Non-pigmented ciliary epithelial cell (primary cell): ENCODE measurements around the gene HDAC4.

Source experiments
- DNase-seq: peaks from one replicate; pipeline ENCODE4 v3.0.0-alpha.2; 2010; ENCODE audit warnings: low read depth

Gene HDAC4

DNA sequence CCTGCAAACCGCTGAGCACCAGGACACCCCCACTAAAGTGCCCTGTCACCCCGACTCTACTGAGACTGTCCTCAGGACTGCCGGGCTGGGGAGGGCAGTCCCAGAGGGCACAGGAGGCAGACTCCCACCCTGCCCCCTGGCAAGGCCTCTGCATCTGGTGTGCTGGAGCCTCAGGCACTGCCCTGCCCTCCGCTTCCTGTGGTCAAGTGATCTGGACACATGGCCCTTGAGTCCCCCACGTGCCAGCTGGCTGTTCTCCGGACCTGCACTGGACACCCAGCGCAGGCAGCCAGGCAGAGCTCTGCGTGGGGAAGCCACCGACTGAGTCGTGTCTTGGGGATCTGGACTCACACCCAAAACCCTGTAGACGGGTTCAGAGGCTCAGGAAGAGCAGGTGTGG lies 335.3 kb downstream of the HDAC4 start:
- no peak for DNase-seq

DNA sequence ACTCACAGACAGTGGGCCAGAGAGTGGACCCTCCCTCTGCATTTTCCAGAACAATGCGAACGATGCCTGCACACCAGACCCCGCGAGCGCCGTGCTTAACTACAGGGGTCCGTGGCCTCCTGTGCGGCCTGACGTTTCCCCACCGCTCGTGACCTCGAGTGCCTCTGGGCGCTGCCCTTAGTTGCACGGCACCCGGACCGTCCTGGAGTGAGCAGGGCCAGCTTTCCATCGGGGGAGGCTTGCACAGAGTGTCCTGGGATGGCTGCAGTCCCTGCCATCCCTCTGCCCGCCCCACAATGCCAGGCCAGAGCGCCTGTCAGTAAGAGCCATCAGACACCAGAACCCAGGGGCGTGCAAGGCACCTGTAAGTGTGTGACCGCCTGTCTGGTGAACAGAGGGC lies 335.9 kb downstream of the HDAC4 start:
- DNase-seq: no peak

DNA sequence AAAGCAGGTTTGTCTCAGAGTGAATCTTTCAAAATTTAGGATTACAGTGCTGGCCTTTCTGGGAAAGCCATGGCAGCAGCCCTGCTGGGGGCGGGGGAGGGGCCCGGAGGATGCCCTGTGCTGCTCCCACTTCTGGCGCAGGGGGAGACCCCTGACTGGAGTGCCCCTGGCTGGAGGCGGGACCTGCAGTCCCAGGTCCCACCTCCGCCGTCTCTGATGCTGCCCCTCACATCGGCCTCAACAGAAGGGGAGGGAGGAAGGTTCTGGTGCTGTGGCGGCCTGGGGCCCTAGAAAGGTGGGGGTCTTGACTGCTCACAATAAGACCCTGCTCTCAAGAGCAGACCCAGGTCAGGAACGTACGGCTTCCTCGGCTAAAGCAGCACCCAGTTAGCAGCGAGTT lies 336.6 kb downstream of the HDAC4 start:
- DNase-seq: no peak

DNA sequence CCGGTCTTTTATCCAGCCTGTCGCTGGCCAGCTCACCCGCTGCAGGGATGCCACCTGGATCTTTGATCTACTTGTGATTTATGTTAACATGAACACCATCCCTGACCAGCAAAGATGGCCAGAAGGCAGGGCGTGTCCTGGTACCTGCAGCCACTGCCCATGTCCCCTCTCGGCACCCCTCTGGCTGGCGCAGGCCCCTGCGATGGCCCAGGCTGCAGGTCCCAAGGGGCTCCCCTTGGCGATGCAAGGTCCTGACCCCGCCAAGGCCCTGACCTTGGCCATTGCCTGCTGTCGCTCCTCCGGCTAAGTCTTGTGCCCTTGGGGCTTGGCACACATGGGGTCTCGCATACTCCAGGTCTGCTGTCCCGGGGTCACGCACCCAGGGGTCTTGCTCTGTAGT lies 338.1 kb downstream of the HDAC4 start:
- DNase-seq: no peak

DNA sequence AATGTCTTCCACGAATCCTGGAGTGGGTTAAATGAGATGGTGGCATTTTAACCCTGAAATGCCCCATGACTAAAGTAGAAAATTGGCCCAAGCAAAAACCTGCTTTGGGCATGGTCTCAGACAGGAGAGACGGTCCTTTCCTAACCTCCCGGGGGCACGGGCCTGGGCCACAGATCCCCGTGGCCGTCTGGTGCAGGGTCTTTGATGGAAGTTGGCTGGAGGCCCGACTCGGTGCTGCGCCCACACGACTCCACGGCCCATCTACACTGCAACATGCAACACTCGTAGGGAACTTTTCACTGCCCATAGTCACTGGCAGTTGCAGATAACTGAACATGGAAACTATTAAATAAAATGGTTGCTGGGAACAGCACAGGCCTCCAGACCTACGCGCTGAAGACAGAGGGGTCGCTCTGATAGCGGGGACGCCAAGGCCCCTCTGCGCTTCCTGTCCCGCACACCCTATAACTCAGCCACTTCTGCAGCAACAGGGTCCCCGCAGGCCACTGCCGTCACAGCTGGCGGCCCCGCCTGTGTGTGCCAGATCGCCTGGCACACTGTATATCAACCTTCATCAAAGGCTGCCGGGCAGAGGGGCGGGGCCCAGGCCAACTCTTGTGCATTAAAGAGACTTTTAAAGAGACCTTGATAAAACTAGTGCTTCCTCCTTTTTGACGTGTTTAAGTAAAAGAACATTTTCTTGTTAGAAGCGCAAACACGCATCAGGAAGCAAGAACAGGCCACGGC lies 338.8 kb downstream of the HDAC4 start:
- no peak for DNase-seq

DNA sequence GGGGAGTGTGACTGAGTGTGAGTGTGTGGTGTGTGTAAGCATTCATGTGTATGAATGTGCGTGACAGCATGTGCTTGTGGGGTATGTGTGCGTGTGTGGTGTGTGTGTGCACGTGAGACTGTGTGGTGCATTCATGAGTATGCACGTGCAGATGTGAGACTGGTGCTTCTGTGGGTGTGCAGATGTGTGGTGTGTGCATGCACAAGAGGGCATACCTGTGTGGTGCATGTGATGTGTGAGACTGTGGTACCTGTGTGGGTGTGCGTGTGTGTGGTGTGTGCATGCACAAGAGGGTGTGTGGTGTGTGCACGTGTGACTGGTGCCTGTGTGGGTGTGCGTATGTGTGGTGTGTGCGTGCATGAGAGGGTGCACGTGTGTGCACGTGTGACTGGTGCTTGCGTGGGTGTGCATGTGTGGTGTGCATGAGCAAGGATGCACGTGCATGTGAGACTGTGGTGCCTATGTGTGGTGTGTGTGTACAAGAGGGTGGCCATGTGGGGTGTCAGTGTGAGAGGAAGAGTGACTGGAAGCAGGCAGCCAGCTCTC lies 339.6 kb downstream of the HDAC4 start:
- DNase-seq: no peak

DNA sequence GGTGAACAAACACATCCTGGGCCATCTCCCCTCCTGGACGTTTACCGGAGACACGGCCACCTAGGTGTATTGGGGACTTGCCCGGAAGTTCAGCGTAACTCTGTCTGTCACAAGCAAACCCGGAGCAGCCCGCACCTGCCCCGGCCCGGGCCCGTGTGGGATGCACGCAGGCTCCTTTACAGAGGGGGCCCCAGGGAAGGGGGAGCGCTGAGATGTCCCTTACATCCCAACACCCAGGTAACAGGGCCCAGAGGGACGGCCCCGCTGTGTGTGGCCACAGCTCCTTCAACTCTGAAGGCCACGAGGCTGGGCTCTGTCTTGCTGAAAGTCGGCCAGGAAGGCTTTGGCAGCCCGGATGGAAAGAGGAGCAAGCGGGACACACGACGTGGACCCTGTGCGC lies 340.1 kb downstream of the HDAC4 start:
- DNase-seq: no peak

DNA sequence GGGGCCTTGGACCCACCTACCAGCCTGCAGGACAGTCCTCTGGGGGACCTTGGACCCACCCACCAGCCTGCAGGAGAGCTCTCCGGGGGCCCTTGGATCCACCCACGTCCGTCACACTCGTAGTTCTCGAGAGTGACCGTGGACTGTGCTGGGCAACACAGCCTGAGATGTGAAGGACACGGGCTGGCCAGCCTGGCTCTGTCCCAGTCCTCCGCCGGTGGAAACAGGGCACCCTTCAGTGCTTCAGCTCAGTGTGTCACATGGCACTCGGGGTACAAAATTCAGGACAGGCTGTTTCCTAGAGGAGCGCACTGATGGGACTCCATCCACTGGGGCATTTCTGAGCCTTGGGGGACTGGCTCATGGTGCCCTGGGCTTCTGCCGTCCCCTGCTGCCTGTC lies 341.0 kb downstream of the HDAC4 start:
- DNase-seq: no peak

DNA sequence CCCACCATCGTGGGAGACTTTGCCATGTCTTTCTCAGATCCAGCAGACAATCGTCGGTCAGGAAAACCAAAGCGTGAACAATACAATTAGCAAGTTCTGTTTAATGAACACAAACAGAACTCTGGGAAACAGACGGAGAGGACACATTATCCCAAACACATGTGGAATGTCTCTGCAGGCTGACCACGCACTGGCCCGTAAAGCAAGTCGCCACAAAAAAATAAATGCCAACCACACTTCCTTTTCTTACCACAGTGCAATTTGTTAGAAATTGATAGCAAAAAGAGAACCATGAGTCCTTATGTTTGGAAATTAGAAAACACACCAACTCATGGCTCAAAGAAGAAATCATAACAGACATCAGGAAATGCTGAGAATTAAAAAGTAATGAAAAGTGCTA lies 342.1 kb downstream of the HDAC4 start:
- DNase-seq: no peak

DNA sequence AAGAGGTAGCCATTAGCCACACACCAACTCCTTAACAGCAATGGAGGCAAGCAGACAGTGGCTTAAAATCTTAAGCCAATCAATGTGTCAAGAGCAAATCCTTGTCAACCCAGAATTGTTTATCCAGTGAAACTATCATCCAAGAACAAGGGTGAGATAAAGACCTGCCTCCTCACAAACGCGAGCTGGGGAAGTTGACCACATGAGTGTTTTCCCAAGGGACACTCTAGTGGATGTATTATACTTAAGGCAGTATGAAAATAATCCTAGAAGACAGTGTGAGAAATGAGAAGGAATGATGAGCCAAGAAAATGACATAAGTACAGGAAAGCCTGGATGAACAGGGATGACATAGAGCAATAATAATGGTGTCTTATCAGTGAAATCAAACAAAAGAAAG lies 343.3 kb downstream of the HDAC4 start:
- DNase-seq: no peak

DNA sequence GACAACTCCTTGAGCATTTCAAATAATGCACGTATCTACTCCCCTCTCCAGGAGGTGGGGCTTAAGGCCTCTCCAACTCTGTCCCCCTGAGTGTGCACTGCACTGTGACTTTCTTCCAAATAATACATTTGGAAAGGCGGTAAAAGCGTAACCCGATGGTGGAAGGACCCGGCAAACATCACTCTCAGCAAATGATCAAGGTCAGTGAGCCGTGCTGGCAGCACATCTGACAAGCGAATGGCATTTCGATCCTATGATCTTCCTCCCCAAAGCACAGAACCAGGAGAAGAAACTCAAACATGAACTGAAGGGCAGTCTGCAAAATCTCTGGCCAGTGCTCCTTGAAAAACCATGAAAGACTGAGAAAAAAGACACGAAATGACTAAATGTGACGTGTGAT lies 344.2 kb downstream of the HDAC4 start:
- DNase-seq: no peak

DNA sequence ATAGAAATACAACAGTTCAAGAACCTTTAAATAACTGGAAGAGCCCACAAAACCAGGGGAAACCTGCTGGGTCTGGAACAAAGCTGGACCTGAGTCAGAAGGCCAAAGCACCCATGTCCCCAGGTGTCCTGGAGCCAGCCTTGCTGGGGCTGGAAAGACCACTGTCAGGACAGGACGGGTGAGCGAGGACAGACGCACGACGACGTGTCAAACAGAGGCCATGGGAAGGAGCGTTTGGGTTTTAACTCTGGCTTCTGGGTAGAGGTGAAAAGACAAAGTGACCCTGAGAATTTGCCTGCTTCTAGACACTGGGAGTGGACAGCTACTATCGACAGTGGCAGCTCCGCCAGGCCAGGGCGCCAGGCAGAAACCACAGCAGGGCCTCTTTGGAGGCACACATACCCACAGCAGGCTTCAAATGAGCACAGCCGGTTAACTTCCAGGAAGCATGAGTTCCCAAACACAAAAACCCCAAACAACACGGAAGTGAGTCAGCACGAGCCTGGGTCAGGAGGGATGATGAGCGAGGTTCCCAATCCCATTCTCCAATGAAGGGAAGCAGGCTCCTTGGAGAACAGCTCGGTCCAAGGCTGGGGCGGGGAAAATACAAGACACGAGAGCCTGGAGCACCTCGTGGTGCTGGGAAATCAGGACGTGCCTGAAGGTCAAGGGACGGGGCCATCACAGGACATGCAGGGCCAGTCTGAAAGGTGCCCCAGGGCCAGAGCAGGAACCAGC lies 344.9 kb downstream of the HDAC4 start:
- no peak for DNase-seq

DNA sequence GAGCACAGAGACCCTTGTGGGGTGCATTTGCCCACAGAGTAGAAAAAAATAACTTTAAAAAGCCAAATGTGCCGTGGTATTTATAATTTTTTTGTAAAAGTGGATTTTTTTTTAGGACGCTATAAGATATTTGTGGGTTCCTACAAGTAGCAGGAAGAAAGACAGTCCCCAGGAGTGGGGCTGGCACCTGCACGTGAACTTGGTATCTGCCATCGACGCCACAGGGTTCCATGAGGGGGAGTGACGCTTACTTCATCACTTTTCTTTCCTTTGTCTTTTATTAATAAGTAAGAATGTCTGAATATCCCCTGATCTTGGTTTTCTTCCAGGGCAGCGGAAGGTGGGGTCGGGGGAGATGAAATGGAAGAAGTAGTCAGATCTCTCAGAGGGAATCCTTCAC lies 345.9 kb downstream of the HDAC4 start:
- no peak for DNase-seq

DNA sequence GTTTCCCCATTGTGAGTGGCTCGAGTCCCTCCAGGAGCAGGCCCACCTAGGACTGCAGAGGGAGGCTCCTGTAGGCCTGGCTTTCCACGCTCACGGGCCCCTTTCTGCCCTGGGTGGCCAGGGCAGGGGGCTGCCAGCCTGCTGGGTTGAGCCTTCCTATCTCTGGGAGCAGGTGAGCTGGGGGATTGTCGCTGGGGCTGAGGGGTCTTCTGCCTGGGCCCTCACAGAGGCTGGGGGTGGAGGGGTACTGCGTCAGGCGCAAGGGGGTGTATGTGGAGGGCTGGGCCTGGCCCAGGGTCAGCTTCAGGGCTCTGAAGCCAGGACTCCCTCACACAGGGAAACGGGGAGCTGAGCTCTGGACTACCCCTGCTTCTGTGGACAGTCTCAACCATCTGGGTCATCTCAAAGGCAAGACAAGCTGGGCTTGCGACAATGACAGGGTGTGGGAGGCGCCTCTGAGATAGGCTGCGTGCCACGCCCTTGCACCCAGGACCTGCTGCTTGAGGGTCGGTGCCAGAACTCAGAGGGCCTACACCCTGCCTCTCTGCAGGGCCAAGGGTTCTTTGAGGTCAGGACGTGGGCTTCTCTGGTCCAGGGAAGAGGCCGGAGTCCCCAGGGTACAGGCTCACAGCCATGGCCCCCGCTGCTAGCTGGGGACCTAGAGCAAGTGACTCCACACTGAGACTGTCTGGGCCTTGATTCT lies 346.9 kb downstream of the HDAC4 start:
- DNase-seq: no peak

DNA sequence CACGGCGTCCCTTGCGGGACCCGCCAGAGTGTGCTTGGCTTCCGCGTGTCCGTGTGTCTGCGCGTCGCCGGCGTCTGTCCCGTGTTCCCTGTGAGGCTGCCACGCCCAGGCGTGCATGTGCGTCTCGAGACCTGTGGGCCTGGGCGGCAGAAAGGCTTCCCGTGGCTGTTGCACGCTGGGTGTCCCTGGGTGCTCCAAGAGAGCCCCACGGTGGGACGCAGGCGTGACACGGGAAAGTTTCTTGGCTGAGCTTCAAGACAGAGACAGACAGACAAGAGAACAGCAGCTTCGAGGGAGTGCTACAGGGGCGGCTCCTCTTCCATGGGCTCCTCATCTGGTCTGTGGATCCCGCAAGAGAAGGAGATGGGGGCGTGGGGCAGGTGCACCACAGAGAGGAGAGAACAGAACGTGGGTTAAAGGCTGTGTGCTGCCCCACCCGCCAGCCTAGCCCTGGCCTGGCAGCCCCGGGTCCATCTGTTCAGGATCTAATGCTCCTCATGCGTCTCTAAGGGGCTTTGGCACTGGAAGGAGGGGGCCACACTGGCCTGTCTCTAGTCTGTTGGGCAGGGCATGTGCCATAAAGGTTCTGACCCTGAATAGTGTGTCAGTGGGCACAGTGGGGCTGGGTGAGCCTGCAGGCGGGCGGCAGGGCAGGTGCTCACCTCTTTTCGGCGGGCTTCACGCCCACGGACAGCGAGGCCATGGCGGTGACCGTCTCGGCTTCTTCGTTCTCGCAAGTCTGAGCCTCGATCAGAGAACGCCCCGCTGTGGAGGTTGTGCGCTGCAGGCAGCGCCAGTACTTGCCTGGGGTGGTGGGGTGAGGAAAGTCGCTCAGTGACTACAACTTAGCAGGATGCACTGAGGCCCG lies 347.8 kb downstream of the HDAC4 start:
- DNase-seq: no peak

DNA sequence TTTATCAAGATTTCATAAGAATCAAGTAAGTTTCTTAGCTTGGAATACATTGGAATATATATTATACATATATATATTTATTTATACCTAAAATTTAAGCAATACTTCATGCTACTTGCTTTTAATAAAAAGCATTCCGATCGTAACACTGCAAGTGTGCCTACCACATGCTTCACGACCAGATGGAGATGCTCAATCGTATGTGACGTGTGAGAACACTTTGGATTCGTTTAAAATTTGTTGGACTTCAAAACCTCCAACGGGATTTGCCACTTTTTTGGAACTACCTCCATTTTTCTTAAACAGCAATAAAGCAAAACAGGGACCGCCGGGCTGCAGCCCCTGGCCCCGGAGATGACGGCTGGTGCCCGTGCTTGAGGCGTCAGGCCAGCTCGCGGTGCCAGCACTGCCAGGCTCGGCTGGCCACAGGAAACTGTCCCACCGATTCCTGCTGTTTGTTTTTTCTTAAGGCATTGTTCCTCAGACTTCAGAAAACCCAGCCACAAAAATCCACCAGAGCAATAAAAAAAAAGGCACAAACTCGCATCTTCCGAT lies 348.9 kb downstream of the HDAC4 start:
- DNase-seq: no peak

DNA sequence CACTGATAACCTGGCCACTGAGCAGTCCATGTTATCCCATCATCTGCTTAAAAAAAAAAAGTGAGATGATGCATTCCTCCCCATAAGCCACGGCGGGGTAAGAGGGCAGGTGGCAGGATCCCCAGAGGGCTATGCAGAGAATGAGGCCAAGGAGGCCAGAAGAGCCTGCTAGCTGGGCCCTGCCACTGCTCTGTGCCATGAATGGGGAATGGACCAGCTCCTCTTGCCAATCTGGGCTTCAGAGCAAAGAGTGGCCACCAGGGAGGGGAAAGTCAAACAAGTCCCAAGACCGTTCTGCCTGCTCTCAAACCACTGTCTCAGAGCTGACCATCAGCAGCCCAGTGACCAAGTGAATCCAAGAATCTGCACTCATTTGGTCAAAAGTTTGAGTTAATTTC lies 350.6 kb downstream of the HDAC4 start:
- no peak for DNase-seq

DNA sequence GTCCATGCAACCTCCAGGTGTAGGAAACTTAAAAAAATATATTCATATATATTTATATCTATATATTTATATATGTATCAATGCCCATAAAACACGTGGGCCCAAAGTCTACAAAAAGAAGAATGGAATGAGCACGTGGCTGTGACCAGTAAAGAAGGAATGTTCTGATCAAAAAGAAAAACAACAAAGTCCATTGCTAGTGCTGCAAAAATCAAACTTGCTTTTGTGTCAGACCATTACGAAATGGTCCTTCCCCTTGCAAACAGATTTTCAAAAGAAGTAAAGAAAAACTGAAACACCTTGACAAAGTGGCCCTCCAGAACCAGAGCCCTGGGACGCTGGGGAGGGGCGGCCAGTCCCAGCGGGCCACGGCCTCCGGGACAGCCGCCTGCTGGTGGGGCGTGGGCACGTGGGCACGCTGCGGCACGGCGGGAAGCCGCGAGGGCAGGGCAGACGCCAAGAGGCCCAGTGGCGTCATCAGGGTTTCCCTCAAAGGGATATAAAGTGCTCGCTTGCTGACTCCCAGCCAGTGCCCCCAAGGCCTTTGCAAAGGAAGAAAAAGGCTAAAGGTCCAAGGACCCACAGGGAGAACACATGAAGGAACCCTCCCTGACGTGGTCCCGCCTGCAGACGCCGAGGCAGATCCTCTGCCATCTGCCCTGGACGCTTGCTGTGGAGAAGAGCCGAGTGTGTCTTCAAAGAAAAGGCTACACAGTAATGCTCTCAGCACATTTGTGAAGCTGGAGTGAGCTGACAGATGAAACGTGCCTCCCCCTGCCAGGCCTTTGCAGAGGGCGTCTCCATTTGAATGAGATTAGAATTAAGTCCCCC lies 351.2 kb downstream of the HDAC4 start:
- DNase-seq: no peak

DNA sequence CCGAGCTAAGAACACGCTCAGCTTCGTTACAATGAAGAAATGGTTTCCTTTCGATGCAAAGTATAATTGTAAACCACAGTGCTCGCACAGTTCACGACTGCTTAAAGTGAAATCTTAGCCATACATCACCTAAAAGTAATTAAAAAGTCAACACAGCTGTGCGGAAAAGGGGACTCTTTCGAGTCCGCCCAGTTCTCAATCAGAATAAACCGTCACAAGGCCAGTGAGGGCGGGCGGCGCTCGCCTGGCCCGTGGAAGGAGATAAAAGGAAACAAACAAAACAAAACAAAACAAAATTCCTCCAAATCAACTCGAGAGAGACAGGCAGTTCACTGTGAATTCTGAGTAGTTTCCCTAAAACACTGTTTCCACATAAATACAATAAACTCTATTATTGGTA lies 352.1 kb downstream of the HDAC4 start:
- no peak for DNase-seq

DNA sequence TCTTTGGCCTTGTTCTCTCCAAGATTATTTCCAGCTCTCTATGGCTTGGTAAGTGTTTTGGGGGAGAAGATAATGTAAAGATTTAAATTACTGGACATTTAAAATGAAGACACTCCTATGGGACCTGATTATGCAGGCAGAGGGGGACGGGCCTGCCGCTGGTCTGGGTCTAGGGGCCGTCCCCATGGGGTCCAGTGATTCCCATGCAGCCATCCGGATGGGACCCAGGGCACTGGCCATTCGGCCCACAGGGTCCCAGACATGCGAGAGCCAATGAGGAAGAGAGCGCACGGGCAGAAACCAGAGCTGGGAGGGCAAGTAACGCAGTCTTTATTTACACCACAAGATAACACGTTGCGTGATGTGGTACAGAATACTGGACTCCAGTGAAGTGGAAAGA lies 353.0 kb downstream of the HDAC4 start:
- DNase-seq: no peak

DNA sequence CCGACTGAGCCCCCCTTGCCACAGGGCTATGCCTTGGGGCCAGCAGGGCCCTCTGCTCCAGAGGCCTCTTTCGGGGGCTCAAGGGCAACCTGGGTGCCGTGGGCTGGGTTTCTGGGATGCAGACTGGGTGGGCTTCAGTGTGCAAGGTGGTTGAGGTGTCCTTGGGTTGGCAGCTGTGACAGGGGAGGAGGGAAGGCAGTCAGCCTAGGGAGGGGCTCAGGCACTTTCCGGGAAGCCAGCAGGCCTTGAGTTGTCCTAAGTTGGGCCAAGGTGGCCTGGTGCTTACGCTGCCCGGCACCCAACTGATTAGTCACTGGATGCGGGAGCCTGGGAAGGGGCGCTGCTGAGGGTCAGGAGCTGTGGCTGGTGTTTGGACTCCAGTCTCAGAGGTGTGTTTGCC lies 353.4 kb downstream of the HDAC4 start:
- no peak for DNase-seq
